Activated T-cell treated with anti-CD3 and anti-CD28 coated beads, Interleukin-2, amount 50 U/mL, for 24 hours (primary cell): ENCODE data around the gene AIFM1.
A peak's percentile ranks its signal among the peaks of the same experiment; 100 is the strongest.

Experiments
- DNase-seq: peaks from one replicate; pipeline ENCODE4 v3.0.0-alpha.2; 2020
- H3K27ac Mint-ChIP-seq: 2 replicates; pipeline ENCODE4 v1.8.0; 2020; ENCODE audit warnings: mild to moderate bottlenecking, mixed read lengths
- H3K27me3 Mint-ChIP-seq: 2 replicates; pipeline ENCODE4 v1.8.0; 2020; ENCODE audit warnings: mixed read lengths
- H3K36me3 Mint-ChIP-seq: 2 replicates; pipeline ENCODE4 v1.8.0; 2020; ENCODE audit warnings: low read depth, mixed read lengths
- H3K4me1 Mint-ChIP-seq: 2 replicates; pipeline ENCODE4 v1.8.0; 2020; ENCODE audit warnings: low read depth, mixed read lengths
- H3K4me3 Mint-ChIP-seq: 2 replicates; pipeline ENCODE4 v1.8.0; 2020; ENCODE audit warnings: mild to moderate bottlenecking, moderate library complexity, mixed read lengths
- H3K9me3 Mint-ChIP-seq: 2 replicates; pipeline ENCODE4 v1.8.0; 2020; ENCODE audit warnings: mixed read lengths

AIFM1 gene

GRCh38 chrX:130165703-130166502 is at the start of gene AIFM1:
Gene AIFM1 (minus strand): TSS chrX:130165841. CDS start chrX:130165656, 185 bp downstream.
- Mint-ChIP-seq H3K27me3 (peaks cover 12% of the 10 kb centered on the region), H3K4me1 (peaks cover 36% of the 10 kb centered on the region), H3K9me3 (no peaks in the 10 kb centered on the region), H3K36me3 (peaks cover 24% of the 10 kb centered on the region), H3K27ac (peak within 1 kb of the TSS; percentile 93), H3K4me3 (peak within 1 kb of the TSS; percentile 81)
- peak; percentile 87 for DNase-seq

- peaks cover 45% of the 10 kb centered on the region for H3K36me3 Mint-ChIP-seq
Observed at GRCh38 chrX:130213376-130213775, 47.7 kb upstream of the AIFM1 start.

GRCh38 chrX:130212371-130212770 is 46.7 kb upstream of the AIFM1 start:
- H3K4me3 Mint-ChIP-seq: peak overlapping the region; percentile 50
- DNase-seq: no peak

More at GRCh38 chrX:130213376-130213775, 47.7 kb upstream of the AIFM1 start:
- Mint-ChIP-seq H3K27ac (peak overlapping the region; percentile 67), H3K4me1 (peaks cover 29% of the 10 kb centered on the region), H3K4me3 (no peak overlapping the region), H3K9me3 (no peaks in the 10 kb centered on the region), H3K27me3 (peaks cover 32% of the 10 kb centered on the region)
- no peak for DNase-seq

GRCh38 chrX:130211415-130212186 is 46.0 kb upstream of the AIFM1 start:
- Mint-ChIP-seq H3K27ac (peak overlapping the region; percentile 93), H3K9me3 (no peaks in the 10 kb centered on the region), H3K27me3 (peaks cover 39% of the 10 kb centered on the region), H3K4me3 (peak overlapping the region; percentile 50), H3K4me1 (peaks cover 29% of the 10 kb centered on the region), H3K36me3 (peaks cover 44% of the 10 kb centered on the region)
- DNase-seq: no peak

More at GRCh38 chrX:130212371-130212770, 46.7 kb upstream of the AIFM1 start:
- H3K27me3 Mint-ChIP-seq: peaks cover 35% of the 10 kb centered on the region
- H3K9me3 Mint-ChIP-seq: no peaks in the 10 kb centered on the region
- H3K27ac Mint-ChIP-seq: peak overlapping the region; percentile 93
- H3K4me1 Mint-ChIP-seq: peaks cover 29% of the 10 kb centered on the region
- peaks cover 47% of the 10 kb centered on the region for H3K36me3 Mint-ChIP-seq

GRCh38 chrX:130204647-130205046 is 39.0 kb upstream of the AIFM1 start:
- no peak for DNase-seq
- H3K4me3 Mint-ChIP-seq: no peak overlapping the region
- H3K9me3 Mint-ChIP-seq: no peaks in the 10 kb centered on the region
- no peaks in the 10 kb centered on the region for H3K4me1 Mint-ChIP-seq
- H3K27ac Mint-ChIP-seq: no peak overlapping the region
- H3K36me3 Mint-ChIP-seq: peaks cover 20% of the 10 kb centered on the region
- H3K27me3 Mint-ChIP-seq: peaks cover 14% of the 10 kb centered on the region

- Mint-ChIP-seq H3K27ac (no peak overlapping the region), H3K9me3 (no peaks in the 10 kb centered on the region), H3K36me3 (no peaks in the 10 kb centered on the region), H3K27me3 (peaks cover 25% of the 10 kb centered on the region), H3K4me1 (peaks cover under 1% of the 10 kb centered on the region), H3K4me3 (no peak overlapping the region)
- no peak for DNase-seq
Observed at GRCh38 chrX:130197464-130197863, 31.8 kb upstream of the AIFM1 start.

GRCh38 chrX:130196466-130196865 is 30.8 kb upstream of the AIFM1 start:
- H3K4me3 Mint-ChIP-seq: no peak overlapping the region
- H3K27ac Mint-ChIP-seq: no peak overlapping the region
- DNase-seq: no peak
- H3K36me3 Mint-ChIP-seq: no peaks in the 10 kb centered on the region
- H3K27me3 Mint-ChIP-seq: peaks cover 27% of the 10 kb centered on the region
- peaks cover 4% of the 10 kb centered on the region for H3K4me1 Mint-ChIP-seq
- no peaks in the 10 kb centered on the region for H3K9me3 Mint-ChIP-seq

- no peaks in the 10 kb centered on the region for H3K36me3 Mint-ChIP-seq
- H3K27me3 Mint-ChIP-seq: peaks cover 17% of the 10 kb centered on the region
- H3K9me3 Mint-ChIP-seq: no peaks in the 10 kb centered on the region
- no peak for DNase-seq
- H3K4me1 Mint-ChIP-seq: peaks cover 8% of the 10 kb centered on the region
- H3K27ac Mint-ChIP-seq: no peak overlapping the region
- no peak overlapping the region for H3K4me3 Mint-ChIP-seq
Observed at GRCh38 chrX:130190801-130191200, 25.2 kb upstream of the AIFM1 start.

GRCh38 chrX:130186651-130187050 is 21.0 kb upstream of the AIFM1 start:
- Mint-ChIP-seq H3K27ac (no peak overlapping the region), H3K36me3 (peaks cover 6% of the 10 kb centered on the region), H3K4me1 (peaks cover 22% of the 10 kb centered on the region), H3K9me3 (no peaks in the 10 kb centered on the region), H3K27me3 (peaks cover 4% of the 10 kb centered on the region), H3K4me3 (no peak overlapping the region)
- no peak for DNase-seq

- no peaks in the 10 kb centered on the region for H3K9me3 Mint-ChIP-seq
- peaks cover 7% of the 10 kb centered on the region for H3K27me3 Mint-ChIP-seq
- H3K4me3 Mint-ChIP-seq: no peak overlapping the region
- peak overlapping the region; percentile 4 for H3K27ac Mint-ChIP-seq
- H3K4me1 Mint-ChIP-seq: peaks cover 23% of the 10 kb centered on the region
- peaks cover 6% of the 10 kb centered on the region for H3K36me3 Mint-ChIP-seq
- DNase-seq: no peak
Observed at GRCh38 chrX:130184857-130185256, 19.2 kb upstream of the AIFM1 start.

GRCh38 chrX:130184168-130184567 is 18.5 kb upstream of the AIFM1 start:
- Mint-ChIP-seq H3K27me3 (peaks cover 7% of the 10 kb centered on the region), H3K27ac (peak overlapping the region; percentile 82), H3K9me3 (no peaks in the 10 kb centered on the region), H3K4me1 (peaks cover 30% of the 10 kb centered on the region), H3K4me3 (no peak overlapping the region), H3K36me3 (peaks cover 7% of the 10 kb centered on the region)
- DNase-seq: no peak

- peaks cover 3% of the 10 kb centered on the region for H3K27me3 Mint-ChIP-seq
- H3K27ac Mint-ChIP-seq: peak overlapping the region; percentile 5
- H3K4me3 Mint-ChIP-seq: no peak overlapping the region
- no peak for DNase-seq
- H3K4me1 Mint-ChIP-seq: peaks cover 54% of the 10 kb centered on the region
- no peaks in the 10 kb centered on the region for H3K9me3 Mint-ChIP-seq
- H3K36me3 Mint-ChIP-seq: peaks cover 14% of the 10 kb centered on the region
Observed at GRCh38 chrX:130179579-130180215, 14.1 kb upstream of the AIFM1 start.

GRCh38 chrX:130179170-130179569 is 13.5 kb upstream of the AIFM1 start:
- H3K4me3 Mint-ChIP-seq: no peak overlapping the region
- H3K27me3 Mint-ChIP-seq: peaks cover 3% of the 10 kb centered on the region
- H3K27ac Mint-ChIP-seq: no peak overlapping the region
- no peaks in the 10 kb centered on the region for H3K9me3 Mint-ChIP-seq
- DNase-seq: no peak
- H3K36me3 Mint-ChIP-seq: peaks cover 10% of the 10 kb centered on the region
- peaks cover 54% of the 10 kb centered on the region for H3K4me1 Mint-ChIP-seq

- Mint-ChIP-seq H3K27me3 (peaks cover 3% of the 10 kb centered on the region), H3K4me1 (peaks cover 54% of the 10 kb centered on the region), H3K9me3 (no peaks in the 10 kb centered on the region), H3K36me3 (peaks cover 13% of the 10 kb centered on the region), H3K4me3 (no peak overlapping the region), H3K27ac (no peak overlapping the region)
- DNase-seq: no peak
Observed at GRCh38 chrX:130176942-130177341, 11.3 kb upstream of the AIFM1 start.
